MM.1S (cell line): ENCODE results near the gene KDELR3.

ENCODE experiments used
- DNase-seq: peaks from one replicate; pipeline ENCODE4 v3.0.0-alpha.2; 2015
- H2AFZ ChIP-seq: fragments of 300-600 bp; sonication (generic); 2 replicates; pipeline ENCODE4 v1.6.0; 2016; ENCODE audit warnings: antibody characterized with exemption, low read length
- H3F3A ChIP-seq: fragments of 300-600 bp; sonication (generic); 2 replicates; pipeline ENCODE4 v1.6.1; 2016; ENCODE audit warnings: mild to moderate bottlenecking, antibody characterized with exemption, low read length, moderate library complexity, mixed read lengths; ENCODE audit not compliant: insufficient read depth
- H3K27ac ChIP-seq: fragments of 300-600 bp; sonication (generic); 2 replicates; pipeline ENCODE4 v1.5.1; 2016; ENCODE audit warnings: mild to moderate bottlenecking, low read length
- H3K27me3 ChIP-seq: fragments of 300-600 bp; sonication (generic); replicated peaks from 2 replicates; pipeline ENCODE4 v1.6.0; 2016; ENCODE audit warnings: low read length; ENCODE audit not compliant: insufficient read depth
- H3K36me3 ChIP-seq: fragments of 300-600 bp; sonication (generic); replicated peaks from 2 replicates; pipeline ENCODE4 v1.6.1; 2016; ENCODE audit warnings: mild to moderate bottlenecking, low read length, mixed read lengths; ENCODE audit not compliant: insufficient read depth
- H3K4me1 ChIP-seq: fragments of 300-600 bp; sonication (generic); 2 replicates; pipeline ENCODE4 v1.6.1; 2016; ENCODE audit warnings: low read length, mixed read lengths
- H3K4me2 ChIP-seq: fragments of 300-600 bp; sonication (generic); 2 replicates; pipeline ENCODE4 v1.6.0; 2016; ENCODE audit warnings: low read depth, low read length
- H3K4me3 ChIP-seq: fragments of 300-600 bp; sonication (generic); 2 replicates; pipeline ENCODE4 v1.5.1; 2016; ENCODE audit warnings: low read length, mixed read lengths
- H3K79me2 ChIP-seq: fragments of 300-600 bp; sonication (generic); 2 replicates; pipeline ENCODE4 v1.6.1; 2016; ENCODE audit warnings: mixed run types, low read length, mixed read lengths
- H3K9ac ChIP-seq: fragments of 300-600 bp; sonication (generic); 2 replicates; pipeline ENCODE4 v1.6.1; 2016; ENCODE audit warnings: low read length, mixed read lengths
- H3K9me2 ChIP-seq: fragments of 300-600 bp; sonication (generic); replicated peaks from 2 replicates; pipeline ENCODE4 v1.6.1; 2016; ENCODE audit warnings: mild to moderate bottlenecking, low read length, mixed read lengths; ENCODE audit not compliant: insufficient read depth
- H3K9me3 ChIP-seq: fragments of 300-600 bp; sonication (generic); replicated peaks from 2 replicates; pipeline ENCODE4 v1.6.1; 2016; ENCODE audit warnings: mild to moderate bottlenecking, low read length, mixed read lengths; ENCODE audit not compliant: insufficient read depth
- H4K20me1 ChIP-seq: fragments of 300-600 bp; sonication (generic); 2 replicates; pipeline ENCODE4 v1.6.1; 2016; ENCODE audit warnings: mild to moderate bottlenecking, low read length, moderate library complexity, mixed read lengths; ENCODE audit not compliant: insufficient read depth
- EZH2 ChIP-seq: fragments of 300-600 bp; sonication (generic); optimal IDR thresholded peaks from 2 replicates; pipeline ENCODE3; 2017; ENCODE audit warnings: low read depth, mild to moderate bottlenecking, antibody characterized with exemption, low read length, mixed read lengths
- EZH2phosphoT487 ChIP-seq: fragments of 300-600 bp; sonication (generic); IDR thresholded peaks from 2 replicates; pipeline ENCODE4 v1.6.1; 2018; ENCODE audit warnings: antibody characterized with exemption, low read length
- TF ChIP-seq, protein P1 (sequence below): fragments of 300-600 bp; sonication (generic); IDR thresholded peaks from 2 replicates; pipeline ENCODE4 v1.5.1; 2016; ENCODE audit warnings: antibody characterized with exemption, low read length, mixed read lengths

KDELR3 gene

GRCh38 chr22:38452373-38453065 is 15.4 kb upstream of the KDELR3 start:
- H3K36me3 ChIP-seq, result no peaks in the 10 kb centered on the region
- no peaks in the 10 kb centered on the region for H3F3A ChIP-seq
- no peak for TF ChIP-seq EZH2
- TF ChIP-seq, protein P1, sequence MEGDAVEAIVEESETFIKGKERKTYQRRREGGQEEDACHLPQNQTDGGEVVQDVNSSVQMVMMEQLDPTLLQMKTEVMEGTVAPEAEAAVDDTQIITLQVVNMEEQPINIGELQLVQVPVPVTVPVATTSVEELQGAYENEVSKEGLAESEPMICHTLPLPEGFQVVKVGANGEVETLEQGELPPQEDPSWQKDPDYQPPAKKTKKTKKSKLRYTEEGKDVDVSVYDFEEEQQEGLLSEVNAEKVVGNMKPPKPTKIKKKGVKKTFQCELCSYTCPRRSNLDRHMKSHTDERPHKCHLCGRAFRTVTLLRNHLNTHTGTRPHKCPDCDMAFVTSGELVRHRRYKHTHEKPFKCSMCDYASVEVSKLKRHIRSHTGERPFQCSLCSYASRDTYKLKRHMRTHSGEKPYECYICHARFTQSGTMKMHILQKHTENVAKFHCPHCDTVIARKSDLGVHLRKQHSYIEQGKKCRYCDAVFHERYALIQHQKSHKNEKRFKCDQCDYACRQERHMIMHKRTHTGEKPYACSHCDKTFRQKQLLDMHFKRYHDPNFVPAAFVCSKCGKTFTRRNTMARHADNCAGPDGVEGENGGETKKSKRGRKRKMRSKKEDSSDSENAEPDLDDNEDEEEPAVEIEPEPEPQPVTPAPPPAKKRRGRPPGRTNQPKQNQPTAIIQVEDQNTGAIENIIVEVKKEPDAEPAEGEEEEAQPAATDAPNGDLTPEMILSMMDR, result no peak
- no peak for TF ChIP-seq EZH2phosphoT487
- no peak overlapping the region for H3K27ac ChIP-seq
- H3K79me2 ChIP-seq, result no peaks in the 10 kb centered on the region
- no peak for DNase-seq
- H3K9me2 ChIP-seq, result no peaks in the 10 kb centered on the region
- peaks cover 68% of the 10 kb centered on the region for H3K27me3 ChIP-seq
- H3K9ac ChIP-seq, result no peak overlapping the region
- H2AFZ ChIP-seq, result no peak overlapping the region
- H3K4me1 ChIP-seq, result no peaks in the 10 kb centered on the region
- no peaks in the 10 kb centered on the region for H3K9me3 ChIP-seq
- H4K20me1 ChIP-seq, result no peaks in the 10 kb centered on the region
- no peak overlapping the region for H3K4me3 ChIP-seq
- H3K4me2 ChIP-seq, result no peak overlapping the region

GRCh38 chr22:38453066-38453672 is 14.7 kb upstream of the KDELR3 start:
- Histone ChIP-seq H3K4me3 (no peak overlapping the region), H3K9ac (no peak overlapping the region), H3K36me3 (no peaks in the 10 kb centered on the region), H3K9me3 (no peaks in the 10 kb centered on the region), H3K79me2 (no peaks in the 10 kb centered on the region), H3K4me1 (no peaks in the 10 kb centered on the region), H4K20me1 (no peaks in the 10 kb centered on the region), H2AFZ (no peak overlapping the region), H3F3A (no peaks in the 10 kb centered on the region), H3K4me2 (no peak overlapping the region), H3K27ac (no peak overlapping the region), H3K27me3 (peaks cover 74% of the 10 kb centered on the region), H3K9me2 (no peaks in the 10 kb centered on the region)
- TF ChIP-seq, protein P1, result no peak
- TF ChIP-seq EZH2, result no peak
- no peak for DNase-seq

DNA sequence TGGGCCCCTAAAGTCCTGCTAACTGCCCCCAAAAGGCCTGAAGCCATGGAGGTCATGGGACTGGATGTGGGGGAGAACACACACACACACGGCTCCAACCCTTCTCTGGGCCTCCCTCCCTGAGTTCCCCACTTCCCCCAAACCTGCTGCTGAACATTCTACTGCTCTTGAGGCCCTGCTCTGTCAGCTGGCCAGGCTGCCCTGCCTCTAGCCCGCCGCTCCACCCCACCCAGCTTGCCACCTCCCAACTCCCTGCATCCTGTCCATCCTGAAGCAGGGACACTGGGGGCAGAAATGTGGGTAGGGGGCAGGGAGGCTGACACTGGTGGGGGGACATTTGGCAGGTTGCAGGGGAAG is 13.9 kb upstream of the KDELR3 start:
- Histone ChIP-seq H2AFZ (no peak overlapping the region), H4K20me1 (no peaks in the 10 kb centered on the region), H3K27me3 (peaks cover 79% of the 10 kb centered on the region), H3K79me2 (no peaks in the 10 kb centered on the region), H3F3A (no peaks in the 10 kb centered on the region), H3K4me1 (no peaks in the 10 kb centered on the region), H3K4me3 (no peak overlapping the region), H3K9ac (no peak overlapping the region), H3K36me3 (no peaks in the 10 kb centered on the region), H3K27ac (no peak overlapping the region), H3K9me3 (no peaks in the 10 kb centered on the region), H3K4me2 (no peak overlapping the region), H3K9me2 (no peaks in the 10 kb centered on the region)
- no peak for DNase-seq
- TF ChIP-seq EZH2phosphoT487, result no peak
- no peak for TF ChIP-seq EZH2
- TF ChIP-seq, protein P1, result no peak
